Endodermal cell (in vitro differentiated cells): ENCODE results near the gene GPBAR1. TPM values are rescaled to one million over a fixed set of nuclear protein-coding genes. Genes with fewer than 3 reads are reported as not detected.

ENCODE experiments used
- DNase-seq: peaks from one replicate; pipeline ENCODE4 v3.0.0-alpha.2; 2017
- H3K27ac ChIP-seq: 2 replicates; pipeline ENCODE4 v1.5.1; 2013; ENCODE audit warnings: mild to moderate bottlenecking, low read depth, low read length, moderate library complexity
- H3K27me3 ChIP-seq: 2 replicates; pipeline ENCODE4 v1.6.1; 2013; ENCODE audit warnings: mild to moderate bottlenecking, low read length, moderate library complexity; ENCODE audit not compliant: insufficient read depth, control insufficient read depth, poor library complexity, severe bottlenecking
- H3K36me3 ChIP-seq: 2 replicates; pipeline ENCODE4 v1.7.0; 2013; ENCODE audit warnings: mild to moderate bottlenecking, low read length, moderate library complexity; ENCODE audit not compliant: control insufficient read depth, insufficient read depth
- H3K4me1 ChIP-seq: one replicate; pipeline ENCODE4 v1.7.0; 2013; ENCODE audit warnings: low read length; ENCODE audit not compliant: control insufficient read depth, insufficient read depth
- H3K4me3 ChIP-seq: 2 replicates; pipeline ENCODE4 v1.5.1; 2013; ENCODE audit warnings: mild to moderate bottlenecking, low read length, moderate library complexity
- H3K9ac ChIP-seq: 2 replicates; pipeline ENCODE4 v1.6.1; 2013; ENCODE audit warnings: mild to moderate bottlenecking, low read length, moderate library complexity; ENCODE audit not compliant: poor library complexity, severe bottlenecking; ENCODE audit errors: extremely low read depth
- H3K9me3 ChIP-seq: 2 replicates; pipeline ENCODE4 v1.6.1; 2013; ENCODE audit warnings: mild to moderate bottlenecking, low read length, moderate library complexity; ENCODE audit not compliant: control insufficient read depth
- H3K27ac Mint-ChIP-seq: 2 replicates; pipeline ENCODE4 v1.8.0; 2020; ENCODE audit warnings: mixed read lengths
- H3K27me3 Mint-ChIP-seq: 2 replicates; pipeline ENCODE4 v1.8.0; 2021; ENCODE audit warnings: mild to moderate bottlenecking, mixed read lengths; ENCODE audit not compliant: insufficient read depth
- H3K36me3 Mint-ChIP-seq: 2 replicates; pipeline ENCODE4 v1.8.0; 2020; ENCODE audit warnings: low read depth, mixed read lengths
- H3K4me1 Mint-ChIP-seq: 2 replicates; pipeline ENCODE4 v1.8.0; 2020; ENCODE audit warnings: mixed read lengths
- H3K4me3 Mint-ChIP-seq: 2 replicates; pipeline ENCODE4 v1.8.0; 2020; ENCODE audit warnings: mild to moderate bottlenecking, moderate library complexity, mixed read lengths
- H3K9me3 Mint-ChIP-seq: 2 replicates; pipeline ENCODE4 v1.8.0; 2020; ENCODE audit warnings: mild to moderate bottlenecking, mixed read lengths
- WGBS, 2 experiments: methylation state at CpG; one replicate each; pipeline versions ENCODE4 v1.1.5 to v1.1.7; 2013; ENCODE audit warnings: missing lambda C conversion rate in 2 of 2, mixed read lengths in 1 of 2; ENCODE audit not compliant: insufficient coverage in 1 of 2, insufficient read length in 1 of 2; 5-methylcytosine and 5-hydroxymethylcytosine counted together
- total RNA-seq, 2 donors: library from RNA; stranded (reverse); fragmentation: NEBNext Ultra II Directional in 1 of 2; extraction: Animal tissue kit (Norgen Biotek cat#: 25700) in 1 of 2; gene quantifications; 2 replicates in 1 of 2; 3 replicates in 1 of 2; pipeline ENCODE4 v1.2.1, GENCODE V29; 2021
- TF ChIP-seq, protein P1 (sequence below): fragments of 200-600 bp; sonication (generic); conservative IDR thresholded peaks from 2 replicates; pipeline ENCODE4 v1.5.0; 2021; ENCODE audit warnings: antibody characterized with exemption, mild to moderate bottlenecking

Gene GPBAR1
- total RNA-seq, 2 donors from 2014 or later = 0.18 TPM

DNA sequence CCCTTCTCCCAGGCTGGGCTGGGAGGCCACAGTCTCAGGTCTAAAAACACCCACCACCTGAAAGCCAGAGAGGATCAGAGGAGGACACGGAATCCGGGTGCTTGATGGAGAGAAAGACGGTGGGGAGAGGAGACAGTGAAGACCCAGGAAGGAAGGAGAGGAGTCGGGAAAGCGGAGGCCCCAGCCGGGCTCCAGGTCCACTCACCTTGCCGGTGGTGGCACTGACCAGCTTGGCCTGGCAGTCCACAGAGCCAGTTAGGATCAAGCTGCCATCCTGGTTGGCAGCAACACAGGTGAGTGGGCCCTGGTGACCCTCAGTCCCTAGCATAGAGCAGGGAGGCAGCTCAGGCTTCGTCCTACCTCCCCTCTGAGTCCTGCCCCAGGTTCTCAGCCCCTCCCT is 4.8 kb downstream of the GPBAR1 start:
- Mint-ChIP-seq H3K9me3 (no peaks in the 10 kb centered on the region), H3K36me3 (peaks cover 34% of the 10 kb centered on the region), H3K27me3 (no peaks in the 10 kb centered on the region), H3K27ac (peak overlapping the region; percentile 61), H3K4me3 (no peak overlapping the region), H3K4me1 (peaks cover 12% of the 10 kb centered on the region)
- H3K4me3 ChIP-seq = no peak overlapping the region
- no peak for DNase-seq
- no peak overlapping the region for H3K27ac ChIP-seq
- H3K36me3 ChIP-seq = peaks cover 35% of the 10 kb centered on the region
- no peaks in the 10 kb centered on the region for H3K9me3 ChIP-seq
- no peak overlapping the region for H3K9ac ChIP-seq
- 94% methylated on average over 6 to 8 of the region's 8 CpGs for WGBS, 2 experiments
- TF ChIP-seq, protein P1, sequence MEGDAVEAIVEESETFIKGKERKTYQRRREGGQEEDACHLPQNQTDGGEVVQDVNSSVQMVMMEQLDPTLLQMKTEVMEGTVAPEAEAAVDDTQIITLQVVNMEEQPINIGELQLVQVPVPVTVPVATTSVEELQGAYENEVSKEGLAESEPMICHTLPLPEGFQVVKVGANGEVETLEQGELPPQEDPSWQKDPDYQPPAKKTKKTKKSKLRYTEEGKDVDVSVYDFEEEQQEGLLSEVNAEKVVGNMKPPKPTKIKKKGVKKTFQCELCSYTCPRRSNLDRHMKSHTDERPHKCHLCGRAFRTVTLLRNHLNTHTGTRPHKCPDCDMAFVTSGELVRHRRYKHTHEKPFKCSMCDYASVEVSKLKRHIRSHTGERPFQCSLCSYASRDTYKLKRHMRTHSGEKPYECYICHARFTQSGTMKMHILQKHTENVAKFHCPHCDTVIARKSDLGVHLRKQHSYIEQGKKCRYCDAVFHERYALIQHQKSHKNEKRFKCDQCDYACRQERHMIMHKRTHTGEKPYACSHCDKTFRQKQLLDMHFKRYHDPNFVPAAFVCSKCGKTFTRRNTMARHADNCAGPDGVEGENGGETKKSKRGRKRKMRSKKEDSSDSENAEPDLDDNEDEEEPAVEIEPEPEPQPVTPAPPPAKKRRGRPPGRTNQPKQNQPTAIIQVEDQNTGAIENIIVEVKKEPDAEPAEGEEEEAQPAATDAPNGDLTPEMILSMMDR = no peak
- no peaks in the 10 kb centered on the region for H3K4me1 ChIP-seq
- H3K27me3 ChIP-seq = no peaks in the 10 kb centered on the region

DNA sequence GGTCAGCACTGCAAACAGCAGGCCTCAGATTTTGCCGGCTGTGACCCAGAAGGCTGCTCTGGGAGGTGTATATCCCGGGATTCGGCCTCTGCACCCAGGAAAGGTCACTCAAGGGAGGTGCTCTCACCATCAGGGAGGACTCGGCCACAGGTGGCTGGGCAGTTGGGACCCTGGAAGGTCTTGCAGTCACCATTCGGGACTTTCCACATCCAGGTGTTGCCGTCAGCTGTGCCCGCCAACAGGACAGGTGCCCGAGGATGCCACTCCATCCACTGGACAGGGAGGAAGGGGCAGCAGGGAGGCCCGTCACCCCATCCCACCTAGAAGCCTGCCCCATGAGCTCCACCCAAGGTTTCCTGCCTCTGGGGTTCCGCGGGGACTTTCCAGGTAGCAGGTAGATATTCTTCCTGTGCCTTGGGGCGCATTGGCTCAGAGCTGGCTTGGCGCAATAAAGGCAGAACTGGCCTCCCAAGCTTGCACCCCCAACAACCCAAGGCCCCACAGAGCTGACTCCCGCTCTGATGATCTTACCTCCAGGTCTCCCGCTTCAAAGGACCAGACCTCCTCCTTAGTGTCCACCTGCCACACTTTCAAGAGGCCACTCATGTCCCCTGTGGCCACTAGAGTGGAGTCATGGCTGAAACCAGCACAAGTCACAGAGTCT is 5.6 kb downstream of the GPBAR1 start:
- DNase-seq = no peak
- Histone ChIP-seq H3K9ac (no peak overlapping the region), H3K9me3 (no peaks in the 10 kb centered on the region), H3K4me3 (no peak overlapping the region), H3K36me3 (peaks cover 35% of the 10 kb centered on the region), H3K4me1 (no peaks in the 10 kb centered on the region), H3K27me3 (no peaks in the 10 kb centered on the region), H3K27ac (no peak overlapping the region)
- Mint-ChIP-seq H3K4me1 (peaks cover 12% of the 10 kb centered on the region), H3K27me3 (no peaks in the 10 kb centered on the region), H3K27ac (no peak overlapping the region), H3K4me3 (no peak overlapping the region), H3K9me3 (no peaks in the 10 kb centered on the region), H3K36me3 (peaks cover 34% of the 10 kb centered on the region)
- TF ChIP-seq, protein P1 = no peak
- WGBS, 2 experiments = 92 to 94% methylated on average over 4 to 15 of the region's 15 CpGs

DNA sequence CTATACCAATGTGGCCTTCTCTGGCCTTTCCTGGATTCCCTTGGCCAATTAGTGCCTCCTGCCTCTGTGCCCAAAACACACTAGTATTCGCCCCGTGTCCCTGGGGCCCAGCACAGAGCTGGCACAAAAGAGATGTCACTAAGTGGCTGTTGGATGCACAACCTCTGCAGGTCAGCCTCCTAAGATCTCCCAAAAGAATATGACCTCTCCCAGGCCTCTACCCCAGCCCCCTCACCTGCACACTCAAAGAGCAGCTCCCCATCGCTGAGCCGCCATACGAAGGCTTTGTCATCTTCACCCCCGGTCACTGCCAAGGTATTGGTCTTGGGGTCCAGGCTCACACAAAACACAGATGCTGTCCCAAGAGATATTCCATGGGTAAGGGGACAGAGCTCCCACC is 6.4 kb downstream of the GPBAR1 start:
- H3K27ac ChIP-seq = no peak overlapping the region
- H3K9me3 ChIP-seq = no peaks in the 10 kb centered on the region
- H3K4me1 Mint-ChIP-seq = peaks cover 18% of the 10 kb centered on the region
- no peak overlapping the region for H3K9ac ChIP-seq
- H3K4me1 ChIP-seq = no peaks in the 10 kb centered on the region
- TF ChIP-seq, protein P1 = no peak
- peak overlapping the region; percentile 16 for H3K4me3 Mint-ChIP-seq
- H3K27me3 ChIP-seq = no peaks in the 10 kb centered on the region
- H3K27ac Mint-ChIP-seq = no peak overlapping the region
- H3K27me3 Mint-ChIP-seq = no peaks in the 10 kb centered on the region
- DNase-seq = no peak
- H3K36me3 ChIP-seq = peaks cover 35% of the 10 kb centered on the region
- H3K36me3 Mint-ChIP-seq = peaks cover 34% of the 10 kb centered on the region
- no peaks in the 10 kb centered on the region for H3K9me3 Mint-ChIP-seq
- no peak overlapping the region for H3K4me3 ChIP-seq
- WGBS, 2 experiments = 97 to 100% methylated on average over 3 to 6 of the region's 6 CpGs
